GM12892 (cell line): ENCODE measurements around the gene GABRB1.
"Not testable (repeated sequence)": the region's sequence is repeated elsewhere in the genome, so short reads cannot be mapped to it uniquely, and the experiment has no call there.

Experiments
- POLR2A ChIP-seq: IDR thresholded peaks from 2 replicates; pipeline ENCODE4 v1.6.1; 2011; ENCODE audit warnings: low read depth, low read length, control low read depth
- POLR2AphosphoS5 ChIP-seq: IDR thresholded peaks from 2 replicates; pipeline ENCODE4 v1.6.1; 2011; ENCODE audit warnings: low read depth, low read length, control low read depth
- TAF1 ChIP-seq: IDR thresholded peaks from 2 replicates; pipeline ENCODE4 v1.6.1; 2011; ENCODE audit warnings: low read depth, mild to moderate bottlenecking, control low read depth, low read length, borderline replicate concordance

- not testable (repeated sequence) for TF ChIP-seq POLR2AphosphoS5, TAF1, POLR2A
Measured at GRCh38 chr4:47378021-47378530, 346.7 kb downstream of the GABRB1 start.
